Prostate gland (tissue), 2 donors: ENCODE data around the gene PF4V1. TPM values are rescaled to one million over a fixed set of nuclear protein-coding genes. Genes with fewer than 3 reads are reported as not detected.

Experiments
- DNase-seq: peaks from one replicate; pipeline ENCODE4 v3.0.0-alpha.2; 2019; ENCODE audit warnings: low spot score
- H3K27ac ChIP-seq, 2 donors: fragments of 200-600 bp; sonication (generic); 2 replicates each; pipeline ENCODE4 v1.5.1; 2017 to 2019
- H3K27me3 ChIP-seq: fragments of 200-600 bp; sonication (generic); replicated peaks from 2 replicates; pipeline ENCODE4 v1.5.1; 2019; ENCODE audit not compliant: insufficient read depth
- H3K36me3 ChIP-seq, 2 donors: fragments of 200-600 bp; sonication (generic); 1 replicate in 1 of 2; 2 replicates in 1 of 2; pipeline versions ENCODE4 v1.5.1 to v1.8.1; 2017 to 2019
- H3K4me1 ChIP-seq: fragments of 200-600 bp; sonication (generic); replicated peaks from 2 replicates; pipeline ENCODE4 v1.5.1; 2019
- H3K4me3 ChIP-seq, 2 donors: fragments of 200-600 bp; sonication (generic); 2 replicates each; pipeline ENCODE4 v1.5.1; 2017 to 2019
- H3K9me3 ChIP-seq: fragments of 200-600 bp; sonication (generic); 2 replicates; pipeline ENCODE4 v1.5.1; 2017
- CTCF ChIP-seq, 4 experiments: fragments of 200-600 bp in 2 of 4; fragments of 450-650 bp in 2 of 4; sonication (generic) in 2 of 4; IDR thresholded peaks; 1 replicate in 3 of 4; 2 replicates in 1 of 4; pipeline ENCODE4 v1.5.1; 2016 to 2019; ENCODE audit warnings: antibody characterized with exemption in 4 of 4, mild to moderate bottlenecking in 2 of 4, moderate library complexity in 2 of 4
- POLR2A ChIP-seq: fragments of 450-650 bp; IDR thresholded peaks from one replicate; pipeline ENCODE4 v1.6.1; 2016; ENCODE audit warnings: antibody characterized with exemption, mild to moderate bottlenecking
- POLR2AphosphoS5 ChIP-seq: sonication (generic); formaldehyde crosslinking; IDR thresholded peaks from one replicate; pipeline ENCODE4 v1.6.1; 2017; ENCODE audit warnings: antibody characterized with exemption
- WGBS: methylation state at CpG from one replicate; pipeline ENCODE4 v1.1.5; 2018; 5-methylcytosine and 5-hydroxymethylcytosine counted together
- intact Hi-C: fragments of 100-400 bp; cut with DNase I; formaldehyde crosslinking; loops from one replicate; pipeline ENCODE4 v1.14.2; 2022
- total RNA-seq, 2 donors: library from RNA; depleted of rRNA; stranded (reverse); fragments of >200 nt; gene quantifications; one replicate each; pipeline ENCODE4 v1.1.0, GENCODE V29; 2016

PF4V1 gene
- total RNA-seq, 2 donors from 2014 or later: not detected

- Histone ChIP-seq H3K9me3 (no peaks in the 10 kb centered on the region), H3K4me1 (no peaks in the 10 kb centered on the region), H3K27me3 (no peaks in the 10 kb centered on the region), H3K4me3 (no peak overlapping the region), H3K27ac (no peak overlapping the region), H3K36me3 (no peaks in the 10 kb centered on the region)
- TF ChIP-seq POLR2AphosphoS5 (no peak), CTCF (IDR thresholded peaks at IDR 0.05) (no peak), POLR2A (no peak)
- 89% methylated on average over 6 of the region's 6 CpGs for WGBS
- intact Hi-C loops: no loop called here
- DNase-seq: no peak
Observed at GRCh38 chr4:73871511-73872310, 18.6 kb downstream of the PF4V1 start.

GRCh38 chr4:73872316-73873108 lies 19.4 kb downstream of the PF4V1 start:
- TF ChIP-seq POLR2AphosphoS5 (no peak), POLR2A (no peak), CTCF (IDR thresholded peaks at IDR 0.05) (no peak)
- no peak overlapping the region for H3K4me3 ChIP-seq
- H3K4me1 ChIP-seq: no peaks in the 10 kb centered on the region
- H3K9me3 ChIP-seq: no peaks in the 10 kb centered on the region
- no peaks in the 10 kb centered on the region for H3K36me3 ChIP-seq
- no peak overlapping the region for H3K27ac ChIP-seq
- no peaks in the 10 kb centered on the region for H3K27me3 ChIP-seq
- 81% methylated on average over 2 of the region's 2 CpGs for whole genome bisulfite sequencing
- no peak for DNase-seq
- intact Hi-C loops: no loop called here

GRCh38 chr4:73874386-73874785 lies 21.3 kb downstream of the PF4V1 start:
- no peaks in the 10 kb centered on the region for H3K36me3 ChIP-seq
- intact Hi-C loops: no loop called here
- no peak overlapping the region for H3K27ac ChIP-seq
- no peaks in the 10 kb centered on the region for H3K9me3 ChIP-seq
- H3K27me3 ChIP-seq: no peaks in the 10 kb centered on the region
- DNase-seq: no peak
- no peaks in the 10 kb centered on the region for H3K4me1 ChIP-seq
- no peak overlapping the region for H3K4me3 ChIP-seq
- 91% methylated on average over 2 of the region's 2 CpGs for WGBS
- TF ChIP-seq CTCF (IDR thresholded peaks at IDR 0.05): no peak
- no peak for TF ChIP-seq POLR2A
- no peak for TF ChIP-seq POLR2AphosphoS5

- Histone ChIP-seq H3K36me3 (no peaks in the 10 kb centered on the region), H3K27me3 (no peaks in the 10 kb centered on the region), H3K4me3 (no peak overlapping the region), H3K27ac (no peak overlapping the region), H3K4me1 (no peaks in the 10 kb centered on the region), H3K9me3 (no peaks in the 10 kb centered on the region)
- no peak for DNase-seq
- intact Hi-C loops: no loop called here
- WGBS: 96% methylated on average over 1 of the region's 1 CpG
- TF ChIP-seq POLR2A: no peak
- TF ChIP-seq POLR2AphosphoS5: no peak
Observed at GRCh38 chr4:73875401-73875800, 22.3 kb downstream of the PF4V1 start.

- H3K4me3 ChIP-seq: no peak overlapping the region
- H3K4me1 ChIP-seq: no peaks in the 10 kb centered on the region
- intact Hi-C loops: no loop called here
- TF ChIP-seq POLR2A (no peak), CTCF (IDR thresholded peaks at IDR 0.05) (no peak), POLR2AphosphoS5 (no peak)
- no peak overlapping the region for H3K27ac ChIP-seq
- H3K9me3 ChIP-seq: no peaks in the 10 kb centered on the region
- WGBS: 82% methylated on average over 1 of the region's 1 CpG
- no peaks in the 10 kb centered on the region for H3K36me3 ChIP-seq
- DNase-seq: no peak
- H3K27me3 ChIP-seq: no peaks in the 10 kb centered on the region
Observed at GRCh38 chr4:73883306-73883705, 30.2 kb downstream of the PF4V1 start.
